Measurements from ENCODE around the gene E2F6. TPM values are rescaled to one million over a fixed set of nuclear protein-coding genes. Genes with fewer than 3 reads are reported as not detected.

Gene E2F6
- total and polyA plus RNA-seq, 2 of the 13 experiments (the other 11 are each of a cell fraction or from before 2014, with no cell fraction given), result 27.3 to 36.0 TPM

DNA sequence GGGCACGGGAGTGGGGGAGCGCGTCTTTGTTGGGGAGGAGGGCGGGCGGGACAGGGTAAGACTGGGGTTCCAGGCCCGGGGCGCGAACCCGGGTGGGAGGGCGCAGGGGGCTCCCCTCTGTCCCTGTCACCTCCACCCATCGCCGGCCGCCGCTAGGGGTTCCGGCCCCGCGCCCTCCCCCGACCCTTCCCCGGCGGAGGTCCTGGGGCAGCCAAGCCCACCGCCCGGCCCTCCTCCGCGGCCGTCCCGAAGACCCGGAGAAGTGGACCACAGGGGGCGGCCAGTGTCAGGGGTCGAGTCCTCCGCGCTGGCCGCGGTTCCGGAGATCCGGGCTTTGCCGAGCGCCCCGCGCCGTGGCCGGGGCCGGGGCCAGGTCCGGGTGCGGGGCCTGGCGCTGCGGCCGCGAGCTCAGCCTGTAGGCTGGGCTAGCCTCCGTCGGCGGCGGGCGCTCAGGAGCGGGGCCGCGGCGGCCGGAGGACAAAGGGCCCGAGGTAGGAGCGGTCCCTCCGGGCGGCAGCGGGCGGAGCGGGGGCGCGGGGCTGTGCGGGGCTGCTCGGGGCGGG is 16.6 kb upstream of the E2F6 start (continued):
- no peak for TF ChIP-seq NKX3-1 (CRISPR knock-in tag; IDR thresholded peaks at IDR 0.05)
- no peak for TF ChIP-seq SRF (IDR thresholded peaks at IDR 0.05; ENCODE audit: low read depth, low read length)
- TF ChIP-seq CHD2 (IDR thresholded peaks at IDR 0.05; ENCODE audit: low read depth, low read length), result no peak
- TF ChIP-seq PLRG1 (conservative IDR thresholded peaks at IDR 0.05), result no peak
- no peak for TF ChIP-seq SMYD3 (CRISPR knock-in tag; IDR thresholded peaks at IDR 0.05)
- TF ChIP-seq, protein P1, sequence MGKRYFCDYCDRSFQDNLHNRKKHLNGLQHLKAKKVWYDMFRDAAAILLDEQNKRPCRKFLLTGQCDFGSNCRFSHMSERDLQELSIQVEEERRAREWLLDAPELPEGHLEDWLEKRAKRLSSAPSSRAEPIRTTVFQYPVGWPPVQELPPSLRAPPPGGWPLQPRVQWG (CRISPR knock-in tag; IDR thresholded peaks at IDR 0.05; ENCODE audit: borderline replicate concordance, low read depth), result no peak
- no peak for TF ChIP-seq PAWR (CRISPR knock-in tag; IDR thresholded peaks at IDR 0.05; ENCODE audit: borderline replicate concordance)
- TF ChIP-seq, protein P2, sequence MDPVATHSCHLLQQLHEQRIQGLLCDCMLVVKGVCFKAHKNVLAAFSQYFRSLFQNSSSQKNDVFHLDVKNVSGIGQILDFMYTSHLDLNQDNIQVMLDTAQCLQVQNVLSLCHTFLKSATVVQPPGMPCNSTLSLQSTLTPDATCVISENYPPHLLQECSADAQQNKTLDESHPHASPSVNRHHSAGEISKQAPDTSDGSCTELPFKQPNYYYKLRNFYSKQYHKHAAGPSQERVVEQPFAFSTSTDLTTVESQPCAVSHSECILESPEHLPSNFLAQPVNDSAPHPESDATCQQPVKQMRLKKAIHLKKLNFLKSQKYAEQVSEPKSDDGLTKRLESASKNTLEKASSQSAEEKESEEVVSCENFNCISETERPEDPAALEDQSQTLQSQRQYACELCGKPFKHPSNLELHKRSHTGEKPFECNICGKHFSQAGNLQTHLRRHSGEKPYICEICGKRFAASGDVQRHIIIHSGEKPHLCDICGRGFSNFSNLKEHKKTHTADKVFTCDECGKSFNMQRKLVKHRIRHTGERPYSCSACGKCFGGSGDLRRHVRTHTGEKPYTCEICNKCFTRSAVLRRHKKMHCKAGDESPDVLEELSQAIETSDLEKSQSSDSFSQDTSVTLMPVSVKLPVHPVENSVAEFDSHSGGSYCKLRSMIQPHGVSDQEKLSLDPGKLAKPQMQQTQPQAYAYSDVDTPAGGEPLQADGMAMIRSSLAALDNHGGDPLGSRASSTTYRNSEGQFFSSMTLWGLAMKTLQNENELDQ (CRISPR knock-in tag; IDR thresholded peaks at IDR 0.05; ENCODE audit: borderline replicate concordance), result 0 out of 2 replicates have a peak, but pooled peaks have one; percentile 40
- no peak; the same call in 1 of the 2 replicates for TF ChIP-seq BRD4 (CRISPR knock-in tag; IDR thresholded peaks at IDR 0.05)
- TF ChIP-seq, protein P3, sequence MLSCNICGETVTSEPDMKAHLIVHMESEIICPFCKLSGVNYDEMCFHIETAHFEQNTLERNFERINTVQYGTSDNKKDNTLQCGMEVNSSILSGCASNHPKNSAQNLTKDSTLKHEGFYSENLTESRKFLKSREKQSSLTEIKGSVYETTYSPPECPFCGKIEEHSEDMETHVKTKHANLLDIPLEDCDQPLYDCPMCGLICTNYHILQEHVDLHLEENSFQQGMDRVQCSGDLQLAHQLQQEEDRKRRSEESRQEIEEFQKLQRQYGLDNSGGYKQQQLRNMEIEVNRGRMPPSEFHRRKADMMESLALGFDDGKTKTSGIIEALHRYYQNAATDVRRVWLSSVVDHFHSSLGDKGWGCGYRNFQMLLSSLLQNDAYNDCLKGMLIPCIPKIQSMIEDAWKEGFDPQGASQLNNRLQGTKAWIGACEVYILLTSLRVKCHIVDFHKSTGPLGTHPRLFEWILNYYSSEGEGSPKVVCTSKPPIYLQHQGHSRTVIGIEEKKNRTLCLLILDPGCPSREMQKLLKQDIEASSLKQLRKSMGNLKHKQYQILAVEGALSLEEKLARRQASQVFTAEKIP (CRISPR knock-in tag; IDR thresholded peaks at IDR 0.05; ENCODE audit: borderline replicate concordance), result no peak
- TF ChIP-seq NR2F1 (CRISPR knock-in tag; IDR thresholded peaks at IDR 0.05), result peak; percentile 56 to 58; a peak in 1 of 4 replicates
- TF ChIP-seq ZNF207 (IDR thresholded peaks at IDR 0.05; ENCODE audit: borderline replicate concordance), result no peak
- TF ChIP-seq SOX6 (IDR thresholded peaks at IDR 0.05), result no peak
- TF ChIP-seq SOX6 (CRISPR knock-in tag; IDR thresholded peaks at IDR 0.05), result no peak
- TF ChIP-seq, protein P4, sequence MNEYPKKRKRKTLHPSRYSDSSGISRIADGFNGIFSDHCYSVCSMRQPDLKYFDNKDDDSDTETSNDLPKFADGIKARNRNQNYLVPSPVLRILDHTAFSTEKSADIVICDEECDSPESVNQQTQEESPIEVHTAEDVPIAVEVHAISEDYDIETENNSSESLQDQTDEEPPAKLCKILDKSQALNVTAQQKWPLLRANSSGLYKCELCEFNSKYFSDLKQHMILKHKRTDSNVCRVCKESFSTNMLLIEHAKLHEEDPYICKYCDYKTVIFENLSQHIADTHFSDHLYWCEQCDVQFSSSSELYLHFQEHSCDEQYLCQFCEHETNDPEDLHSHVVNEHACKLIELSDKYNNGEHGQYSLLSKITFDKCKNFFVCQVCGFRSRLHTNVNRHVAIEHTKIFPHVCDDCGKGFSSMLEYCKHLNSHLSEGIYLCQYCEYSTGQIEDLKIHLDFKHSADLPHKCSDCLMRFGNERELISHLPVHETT (CRISPR knock-in tag; conservative IDR thresholded peaks at IDR 0.05), result no peak
- no peak for TF ChIP-seq ZNF792 (CRISPR knock-in tag; IDR thresholded peaks at IDR 0.05)
- TF ChIP-seq ZNF780A (CRISPR knock-in tag; IDR thresholded peaks at IDR 0.05), result no peak
- no peak for TF ChIP-seq MEIS1 (CRISPR knock-in tag; IDR thresholded peaks at IDR 0.05; ENCODE audit: borderline replicate concordance)
- TF ChIP-seq TSC22D2 (CRISPR knock-in tag; IDR thresholded peaks at IDR 0.05; ENCODE audit: borderline replicate concordance), result no peak; the same call in 1 of the 2 replicates
- TF ChIP-seq FOXJ3 (CRISPR knock-in tag; IDR thresholded peaks at IDR 0.05; ENCODE audit: borderline replicate concordance), result no peak
- no peak for TF ChIP-seq ZNF264 (CRISPR knock-in tag; IDR thresholded peaks at IDR 0.05)
- TF ChIP-seq, protein P5, sequence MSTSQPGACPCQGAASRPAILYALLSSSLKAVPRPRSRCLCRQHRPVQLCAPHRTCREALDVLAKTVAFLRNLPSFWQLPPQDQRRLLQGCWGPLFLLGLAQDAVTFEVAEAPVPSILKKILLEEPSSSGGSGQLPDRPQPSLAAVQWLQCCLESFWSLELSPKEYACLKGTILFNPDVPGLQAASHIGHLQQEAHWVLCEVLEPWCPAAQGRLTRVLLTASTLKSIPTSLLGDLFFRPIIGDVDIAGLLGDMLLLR (CRISPR knock-in tag; IDR thresholded peaks at IDR 0.05), result no peak
- TF ChIP-seq MLLT10 (CRISPR knock-in tag; IDR thresholded peaks at IDR 0.05), result no peak
- no peak for TF ChIP-seq ZNF274 (CRISPR knock-in tag; IDR thresholded peaks at IDR 0.05)
- TF ChIP-seq ZSCAN9 (CRISPR knock-in tag; IDR thresholded peaks at IDR 0.05; ENCODE audit: borderline replicate concordance), result no peak
- TF ChIP-seq SP1 (IDR thresholded peaks at IDR 0.05), result no peak
- TF ChIP-seq SP1 (CRISPR knock-in tag; IDR thresholded peaks at IDR 0.05), result 0 out of 2 replicates have a peak, but pooled peaks have one; percentile 15

Measured in HepG2 (cell line).